ENCODE measurements around the gene ARHGAP21. TPM values are rescaled to one million over a fixed set of nuclear protein-coding genes. Genes with fewer than 3 reads are reported as not detected.
"Not testable (repeated sequence)": the region's sequence is repeated elsewhere in the genome, so short reads cannot be mapped to it uniquely, and the experiment has no call there.

The ARHGAP21 gene
- total RNA-seq, 1 donor from 2014 or later: 108 TPM

GRCh38 chr10:24759672-24760071 is 36.0 kb upstream of the ARHGAP21 start:
- Mint-ChIP-seq H3K36me3 (ENCODE audit: low read depth) (no peaks in the 10 kb centered on the region), H3K27me3 (ENCODE audit: low read depth) (no peaks in the 10 kb centered on the region), H3K27ac (ENCODE audit: unreplicated experiment) (no peak overlapping the region), H3K9me3 (ENCODE audit: low read depth) (no peaks in the 10 kb centered on the region), H3K4me3 (ENCODE audit: unreplicated experiment) (no peak overlapping the region), H3K4me1 (ENCODE audit: low read depth) (peaks cover 22% of the 10 kb centered on the region)
- DNase-seq (ENCODE audit: low spot score): no peak
- TF ChIP-seq, protein P1, sequence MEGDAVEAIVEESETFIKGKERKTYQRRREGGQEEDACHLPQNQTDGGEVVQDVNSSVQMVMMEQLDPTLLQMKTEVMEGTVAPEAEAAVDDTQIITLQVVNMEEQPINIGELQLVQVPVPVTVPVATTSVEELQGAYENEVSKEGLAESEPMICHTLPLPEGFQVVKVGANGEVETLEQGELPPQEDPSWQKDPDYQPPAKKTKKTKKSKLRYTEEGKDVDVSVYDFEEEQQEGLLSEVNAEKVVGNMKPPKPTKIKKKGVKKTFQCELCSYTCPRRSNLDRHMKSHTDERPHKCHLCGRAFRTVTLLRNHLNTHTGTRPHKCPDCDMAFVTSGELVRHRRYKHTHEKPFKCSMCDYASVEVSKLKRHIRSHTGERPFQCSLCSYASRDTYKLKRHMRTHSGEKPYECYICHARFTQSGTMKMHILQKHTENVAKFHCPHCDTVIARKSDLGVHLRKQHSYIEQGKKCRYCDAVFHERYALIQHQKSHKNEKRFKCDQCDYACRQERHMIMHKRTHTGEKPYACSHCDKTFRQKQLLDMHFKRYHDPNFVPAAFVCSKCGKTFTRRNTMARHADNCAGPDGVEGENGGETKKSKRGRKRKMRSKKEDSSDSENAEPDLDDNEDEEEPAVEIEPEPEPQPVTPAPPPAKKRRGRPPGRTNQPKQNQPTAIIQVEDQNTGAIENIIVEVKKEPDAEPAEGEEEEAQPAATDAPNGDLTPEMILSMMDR (IDR thresholded peaks at IDR 0.05): no peak

DNA sequence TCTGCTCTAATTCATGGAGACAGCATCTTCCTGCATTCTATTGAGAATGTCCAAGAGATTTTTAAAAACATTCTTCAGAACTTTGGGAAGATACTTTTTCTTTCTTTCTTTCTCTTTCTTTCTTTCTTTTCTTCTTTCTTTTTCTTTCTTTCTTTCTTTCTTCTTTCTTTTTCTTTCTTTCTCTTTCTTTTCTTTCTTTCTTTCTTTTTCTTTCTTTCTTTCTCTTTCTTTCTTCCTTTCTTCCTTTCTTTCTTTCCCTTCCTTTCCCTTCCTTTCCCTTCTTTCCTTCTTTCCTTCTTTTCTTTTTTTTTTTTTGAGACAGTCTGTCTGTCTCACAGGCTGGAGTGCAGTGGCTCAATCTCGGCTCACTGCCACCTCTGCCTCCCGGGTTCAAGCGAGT is 34.6 kb upstream of the ARHGAP21 start:
- DNase-seq (ENCODE audit: low spot score); H3K27me3 Mint-ChIP-seq (ENCODE audit: low read depth); H3K4me3 Mint-ChIP-seq (ENCODE audit: unreplicated experiment); H3K9me3 Mint-ChIP-seq (ENCODE audit: low read depth); H3K27ac Mint-ChIP-seq (ENCODE audit: unreplicated experiment); H3K36me3 Mint-ChIP-seq (ENCODE audit: low read depth): not testable (repeated sequence)
- peaks cover 15% of the 10 kb centered on the region for H3K4me1 Mint-ChIP-seq (ENCODE audit: low read depth)

DNA sequence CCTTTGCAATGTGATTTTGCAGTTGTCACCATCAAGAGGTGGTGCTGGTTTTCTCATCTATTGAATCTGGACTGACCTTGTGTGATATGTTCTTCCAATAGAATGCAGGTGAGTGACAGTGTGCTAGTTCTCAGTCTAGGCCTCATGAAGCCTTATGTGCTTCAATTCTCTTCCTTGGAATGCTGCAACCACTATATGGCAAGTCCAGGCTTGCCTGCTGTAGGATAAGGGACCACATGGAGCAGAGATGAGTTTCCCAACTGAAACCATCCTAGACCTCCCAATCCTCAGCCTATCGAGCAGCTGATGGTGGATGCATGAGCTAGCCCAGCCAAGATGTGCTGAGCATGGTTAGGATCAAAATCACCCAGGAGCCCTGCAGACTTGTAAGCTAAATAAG is 32.6 kb upstream of the ARHGAP21 start:
- H3K9me3 Mint-ChIP-seq (ENCODE audit: low read depth): no peaks in the 10 kb centered on the region
- DNase-seq (ENCODE audit: low spot score): no peak
- TF ChIP-seq, protein P1 (IDR thresholded peaks at IDR 0.05): no peak
- no peaks in the 10 kb centered on the region for H3K36me3 Mint-ChIP-seq (ENCODE audit: low read depth)
- no peak overlapping the region for H3K27ac Mint-ChIP-seq (ENCODE audit: unreplicated experiment)
- H3K27me3 Mint-ChIP-seq (ENCODE audit: low read depth): no peaks in the 10 kb centered on the region
- no peak overlapping the region for H3K4me3 Mint-ChIP-seq (ENCODE audit: unreplicated experiment)
- H3K4me1 Mint-ChIP-seq (ENCODE audit: low read depth): peaks cover 7% of the 10 kb centered on the region

- H3K27me3 Mint-ChIP-seq (ENCODE audit: low read depth): no peaks in the 10 kb centered on the region
- no peak overlapping the region for H3K27ac Mint-ChIP-seq (ENCODE audit: unreplicated experiment)
- TF ChIP-seq, protein P1 (IDR thresholded peaks at IDR 0.05): no peak
- DNase-seq (ENCODE audit: low spot score): no peak
- peaks cover 8% of the 10 kb centered on the region for H3K4me1 Mint-ChIP-seq (ENCODE audit: low read depth)
- H3K4me3 Mint-ChIP-seq (ENCODE audit: unreplicated experiment): no peak overlapping the region
- no peaks in the 10 kb centered on the region for H3K9me3 Mint-ChIP-seq (ENCODE audit: low read depth)
- H3K36me3 Mint-ChIP-seq (ENCODE audit: low read depth): no peaks in the 10 kb centered on the region
Measured at GRCh38 chr10:24751716-24752115, 28.0 kb upstream of the ARHGAP21 start.

GRCh38 chr10:24750695-24751094 is 27.0 kb upstream of the ARHGAP21 start:
- Mint-ChIP-seq H3K27ac (ENCODE audit: unreplicated experiment) (no peak overlapping the region), H3K9me3 (ENCODE audit: low read depth) (no peaks in the 10 kb centered on the region)

GRCh38 chr10:24748214-24748613 is 24.5 kb upstream of the ARHGAP21 start:
- H3K36me3 Mint-ChIP-seq (ENCODE audit: low read depth): no peaks in the 10 kb centered on the region
- H3K4me3 Mint-ChIP-seq (ENCODE audit: unreplicated experiment): no peak overlapping the region
- DNase-seq (ENCODE audit: low spot score): no peak
- no peaks in the 10 kb centered on the region for H3K27me3 Mint-ChIP-seq (ENCODE audit: low read depth)
- H3K27ac Mint-ChIP-seq (ENCODE audit: unreplicated experiment): no peak overlapping the region
- H3K9me3 Mint-ChIP-seq (ENCODE audit: low read depth): no peaks in the 10 kb centered on the region
- TF ChIP-seq, protein P1 (IDR thresholded peaks at IDR 0.05): no peak
- peaks cover 11% of the 10 kb centered on the region for H3K4me1 Mint-ChIP-seq (ENCODE audit: low read depth)

More at GRCh38 chr10:24750695-24751094, 27.0 kb upstream of the ARHGAP21 start:
- Mint-ChIP-seq H3K36me3 (ENCODE audit: low read depth) (no peaks in the 10 kb centered on the region), H3K27me3 (ENCODE audit: low read depth) (no peaks in the 10 kb centered on the region), H3K4me3 (ENCODE audit: unreplicated experiment) (no peak overlapping the region), H3K4me1 (ENCODE audit: low read depth) (peaks cover 8% of the 10 kb centered on the region)
- no peak for DNase-seq (ENCODE audit: low spot score)
- TF ChIP-seq, protein P1 (IDR thresholded peaks at IDR 0.05): no peak
